ENCODE results near the gene SMAD6. TPM values are rescaled to one million over a fixed set of nuclear protein-coding genes. Genes with fewer than 3 reads are reported as not detected.

The SMAD6 gene
- total and polyA plus RNA-seq, 2 donors (not counting 1 experiment from before 2014, with no cell fraction given), result 0.03 to 0.37 TPM

DNA sequence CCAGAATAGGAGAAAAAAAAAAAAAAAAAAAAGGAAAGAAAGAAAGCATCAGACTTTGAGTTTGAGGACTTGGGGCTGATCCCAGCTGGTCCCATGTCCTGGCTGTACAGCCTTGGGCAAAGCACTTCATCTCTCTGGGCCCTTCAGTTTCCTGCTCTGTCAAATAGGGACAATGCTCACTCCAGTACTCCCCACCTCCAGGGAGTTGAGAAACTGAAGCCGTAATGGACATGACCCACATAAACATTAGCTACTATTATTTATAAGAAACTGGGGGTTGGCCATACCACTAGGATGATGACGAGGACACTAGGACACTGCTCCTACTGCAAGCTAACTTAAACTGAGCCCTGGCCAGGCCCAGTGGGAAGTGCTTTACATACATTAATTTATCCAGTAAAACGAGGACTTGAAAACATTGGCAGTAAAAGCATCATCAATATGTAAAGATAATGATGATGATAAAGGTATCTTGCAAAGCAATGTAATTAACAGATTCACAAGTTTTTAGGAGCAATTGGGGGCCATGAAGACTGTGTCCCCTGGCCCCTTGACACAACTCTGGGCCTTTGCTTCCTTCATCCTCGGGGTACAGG, 22.9 kb upstream of the SMAD6 start:
- 71% methylated on average over 1 of the region's 4 CpGs for WGBS (ENCODE audit: insufficient coverage)
- no peak overlapping the region for H3K4me2 ChIP-seq (replicated peaks; ENCODE audit: low read depth, low read length, poor library complexity, severe bottlenecking)
- H3K27ac ChIP-seq (ENCODE audit: low read length in 2 of 2), result no peak overlapping the region
- H3K4me3 Mint-ChIP-seq, result no peak overlapping the region
- intact Hi-C loops (cut with micrococcal nuclease), result no loop called here
- no peak overlapping the region for H3K9ac ChIP-seq (ENCODE audit: low read length)
- peaks cover 19% of the 10 kb centered on the region for H3K4me1 Mint-ChIP-seq
- no peaks in the 10 kb centered on the region for H3K27me3 ChIP-seq (replicated peaks in 1 of 4; ENCODE audit: control extremely low read depth in 1 of 4, control insufficient read depth in 3 of 4, insufficient read depth in 4 of 4, low read length in 3 of 4)
- ATAC-seq (ENCODE audit: low read depth) (no peak), DNase-seq (no peak)
- no peaks in the 10 kb centered on the region for H3K9me3 Mint-ChIP-seq (ENCODE audit: insufficient read depth)
- H3K27me3 Mint-ChIP-seq, result no peaks in the 10 kb centered on the region
- no peak overlapping the region for H2AFZ ChIP-seq (ENCODE audit: insufficient read depth, low read depth, low read length, poor library complexity, severe bottlenecking)
- TF ChIP-seq EZH2 (IDR thresholded peaks at IDR 0.05; ENCODE audit: borderline replicate concordance, insufficient read depth, low read depth, low read length, poor library complexity, severe bottlenecking) (no peak), CTCF (IDR thresholded peaks at IDR 0.05) (no peak)
- H3K79me2 ChIP-seq (ENCODE audit: control insufficient read depth, insufficient read depth, low read length), result no peaks in the 10 kb centered on the region
- no peaks in the 10 kb centered on the region for H4K20me1 ChIP-seq (ENCODE audit: control insufficient read depth, insufficient read depth, low read length, poor library complexity, severe bottlenecking)
- H3K4me1 ChIP-seq (ENCODE audit: control insufficient read depth in 2 of 2, insufficient read depth in 2 of 2, low read length in 2 of 2), result peaks cover 13 to 16% of the 10 kb centered on the region in 2 donors
- ChIA-PET POLR2A (no interaction called here), CTCF (no interaction called here)
- H3K36me3 ChIP-seq (replicated peaks in 1 of 2; ENCODE audit: control extremely low read depth in 1 of 2, control insufficient read depth in 1 of 2, extremely low read depth in 1 of 2, insufficient read depth in 2 of 2, low read length in 1 of 2), result no peaks in the 10 kb centered on the region
- peaks cover 0 to 15% (median 4%) of the 10 kb centered on the region in 3 donors for H3K9me3 ChIP-seq (ENCODE audit: control extremely low read depth in 1 of 3, control insufficient read depth in 2 of 3, insufficient read depth in 1 of 3, low read length in 2 of 3)
- no peak overlapping the region for H3K27ac Mint-ChIP-seq
- H3K4me3 ChIP-seq (ENCODE audit: control extremely low read depth in 1 of 5, extremely low read depth in 1 of 5, insufficient read depth in 1 of 5, low read depth in 2 of 5, low read length in 4 of 5), result no peak overlapping the region

GRCh38 chr15:66679657-66680108, 22.4 kb upstream of the SMAD6 start:
- ATAC-seq (ENCODE audit: low read depth) (no peak), DNase-seq (no peak)
- Mint-ChIP-seq H3K4me3 (no peak overlapping the region), H3K27me3 (no peaks in the 10 kb centered on the region), H3K4me1 (peaks cover 17% of the 10 kb centered on the region), H3K9me3 (ENCODE audit: insufficient read depth) (no peaks in the 10 kb centered on the region), H3K27ac (no peak overlapping the region)
- CTCF ChIA-PET, result no interaction called here
- H3K27ac ChIP-seq (ENCODE audit: low read length in 2 of 2), result no peak overlapping the region
- TF ChIP-seq CTCF (IDR thresholded peaks at IDR 0.05) (no peak), EZH2 (IDR thresholded peaks at IDR 0.05; ENCODE audit: borderline replicate concordance, insufficient read depth, low read depth, low read length, poor library complexity, severe bottlenecking) (no peak)
- WGBS (ENCODE audit: insufficient coverage), result 95% methylated on average over 9 of the region's 10 CpGs
- H2AFZ ChIP-seq (ENCODE audit: insufficient read depth, low read depth, low read length, poor library complexity, severe bottlenecking), result no peak overlapping the region
- no peaks in the 10 kb centered on the region for H3K79me2 ChIP-seq (ENCODE audit: control insufficient read depth, insufficient read depth, low read length)
- intact Hi-C loops (cut with micrococcal nuclease), result no loop called here
- H4K20me1 ChIP-seq (ENCODE audit: control insufficient read depth, insufficient read depth, low read length, poor library complexity, severe bottlenecking), result no peaks in the 10 kb centered on the region
- H3K9ac ChIP-seq (ENCODE audit: low read length), result no peak overlapping the region
- no peaks in the 10 kb centered on the region for H3K27me3 ChIP-seq (replicated peaks in 1 of 4; ENCODE audit: control extremely low read depth in 1 of 4, control insufficient read depth in 3 of 4, insufficient read depth in 4 of 4, low read length in 3 of 4)
- no peak overlapping the region for H3K4me3 ChIP-seq (ENCODE audit: control extremely low read depth in 1 of 5, extremely low read depth in 1 of 5, insufficient read depth in 1 of 5, low read depth in 2 of 5, low read length in 4 of 5)
- H3K9me3 ChIP-seq (ENCODE audit: control extremely low read depth in 1 of 3, control insufficient read depth in 2 of 3, insufficient read depth in 1 of 3, low read length in 2 of 3), result peaks cover 0 to 18% (median 4%) of the 10 kb centered on the region in 3 donors
- H3K36me3 ChIP-seq (replicated peaks in 1 of 2; ENCODE audit: control extremely low read depth in 1 of 2, control insufficient read depth in 1 of 2, extremely low read depth in 1 of 2, insufficient read depth in 2 of 2, low read length in 1 of 2), result no peaks in the 10 kb centered on the region
- POLR2A ChIA-PET, result no interaction called here
- H3K4me1 ChIP-seq (ENCODE audit: control insufficient read depth in 2 of 2, insufficient read depth in 2 of 2, low read length in 2 of 2), result peaks cover 13 to 16% of the 10 kb centered on the region in 2 donors
- H3K4me2 ChIP-seq (replicated peaks; ENCODE audit: low read depth, low read length, poor library complexity, severe bottlenecking), result no peak overlapping the region
